GM23248 (cell line): ENCODE measurements around the gene MPND.

Experiments used
- EZH2 ChIP-seq: fragments of 200-600 bp; sonication (generic); IDR thresholded peaks from 2 replicates; pipeline ENCODE4 v1.6.1; 2018; ENCODE audit warnings: antibody characterized with exemption, mild to moderate bottlenecking; ENCODE audit not compliant: insufficient read depth, poor library complexity, severe bottlenecking
- EZH2phosphoT487 ChIP-seq: fragments of 200-600 bp; sonication (generic); IDR thresholded peaks from 2 replicates; pipeline ENCODE4 v1.6.1; 2018; ENCODE audit warnings: antibody characterized with exemption, moderate library complexity, mild to moderate bottlenecking, low read depth; ENCODE audit not compliant: insufficient read depth

GRCh38 chr19:4389064-4389375, 45.7 kb downstream of the MPND start:
- TF ChIP-seq EZH2: no peak
- no peak for TF ChIP-seq EZH2phosphoT487
